ENCODE measurements around the gene AMBRA1.
"Not testable (repeated sequence)": the region's sequence is repeated elsewhere in the genome, so short reads cannot be mapped to it uniquely, and the experiment has no call there.

Gene AMBRA1

DNA sequence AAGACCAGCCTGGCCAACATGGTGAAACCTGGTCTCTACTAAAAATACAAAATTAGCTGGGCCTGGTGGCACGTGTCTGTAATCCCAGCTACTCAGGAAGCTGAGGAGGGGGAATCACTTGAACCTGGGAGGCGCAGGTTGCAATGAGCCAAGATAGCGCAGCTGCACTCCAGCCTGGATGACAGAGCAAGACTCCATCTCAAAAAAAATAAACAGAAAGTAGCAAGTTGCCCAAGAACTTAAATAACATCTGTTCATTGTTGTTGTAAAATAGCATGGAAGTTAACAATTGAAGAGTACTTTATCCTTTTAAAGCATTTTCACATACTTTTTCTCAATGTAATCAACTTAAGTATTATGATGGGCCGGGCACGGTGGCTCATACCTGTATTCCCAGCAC lies 5.7 kb downstream of the AMBRA1 start:
- no peak for TF ChIP-seq JUND (IDR thresholded peaks at IDR 0.05; ENCODE audit: low read depth)
- in situ Hi-C loops (cut with HindIII; ENCODE audit: low pct_unique_long_range_greater_than_20kb, low sequenced_read_pairs): no loop called here
- no peak for DNase-seq (ENCODE audit: low read depth in 1 of 2, low spot score in 1 of 2)

GRCh38 chr11:46583513-46583912 lies 10.3 kb downstream of the AMBRA1 start:
- DNase-seq (ENCODE audit: low read depth in 1 of 2, low spot score in 1 of 2); in situ Hi-C loops (cut with HindIII; ENCODE audit: low pct_unique_long_range_greater_than_20kb, low sequenced_read_pairs): not testable (repeated sequence)

DNA sequence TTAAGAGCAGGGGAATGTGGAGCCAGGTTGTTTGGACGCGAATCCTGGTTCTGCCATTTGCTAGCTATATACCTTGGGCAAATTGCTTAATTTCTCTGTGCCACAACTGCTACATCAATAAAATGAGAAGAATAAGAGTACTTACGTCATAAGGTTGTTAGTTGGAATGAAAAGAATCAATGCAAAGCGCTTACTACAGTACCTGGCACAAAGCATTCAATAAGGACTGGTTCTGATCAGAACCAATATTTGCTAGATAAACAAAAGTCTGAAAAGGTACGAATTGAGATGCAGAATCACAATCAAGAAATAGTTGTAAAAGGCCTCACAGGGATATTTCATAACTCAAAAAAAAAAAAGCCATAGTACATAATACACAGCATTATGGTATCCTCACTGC lies 11.2 kb downstream of the AMBRA1 start:
- in situ Hi-C loops (cut with HindIII; ENCODE audit: low pct_unique_long_range_greater_than_20kb, low sequenced_read_pairs): no loop called here
- TF ChIP-seq JUND (IDR thresholded peaks at IDR 0.05; ENCODE audit: low read depth): no peak
- DNase-seq (ENCODE audit: low read depth in 1 of 2, low spot score in 1 of 2): no peak

- no peak for TF ChIP-seq JUND (IDR thresholded peaks at IDR 0.05; ENCODE audit: low read depth)
- in situ Hi-C loops (cut with HindIII; ENCODE audit: low pct_unique_long_range_greater_than_20kb, low sequenced_read_pairs): no loop called here
Measured at GRCh38 chr11:46577058-46577457, 16.8 kb downstream of the AMBRA1 start.

DNA sequence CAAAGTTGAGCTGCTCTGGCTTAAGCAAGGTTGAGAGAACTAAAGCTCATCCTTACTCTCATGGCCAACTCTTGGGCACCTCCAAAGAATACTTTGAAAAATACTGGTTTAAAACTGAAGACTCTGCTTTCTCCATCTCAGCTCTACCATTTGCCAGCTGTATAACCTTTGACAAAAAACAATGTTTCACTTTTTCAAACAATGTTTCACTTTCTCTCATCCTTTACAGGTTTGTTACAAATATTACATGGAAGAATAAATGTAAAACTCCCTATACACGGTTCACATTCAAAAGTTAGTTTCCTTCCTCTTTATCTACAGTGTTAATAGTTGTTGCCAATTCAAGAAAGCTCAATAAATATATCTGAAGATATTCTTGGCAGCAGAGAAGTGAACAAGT lies 19.2 kb downstream of the AMBRA1 start:
- in situ Hi-C loops (cut with HindIII; ENCODE audit: low pct_unique_long_range_greater_than_20kb, low sequenced_read_pairs): no loop called here
- no peak for DNase-seq (ENCODE audit: low read depth in 1 of 2, low spot score in 1 of 2)
- TF ChIP-seq JUND (IDR thresholded peaks at IDR 0.05; ENCODE audit: low read depth): no peak

More at GRCh38 chr11:46577058-46577457, 16.8 kb downstream of the AMBRA1 start:
- DNase-seq (ENCODE audit: low read depth in 1 of 2, low spot score in 1 of 2): no peak

DNA sequence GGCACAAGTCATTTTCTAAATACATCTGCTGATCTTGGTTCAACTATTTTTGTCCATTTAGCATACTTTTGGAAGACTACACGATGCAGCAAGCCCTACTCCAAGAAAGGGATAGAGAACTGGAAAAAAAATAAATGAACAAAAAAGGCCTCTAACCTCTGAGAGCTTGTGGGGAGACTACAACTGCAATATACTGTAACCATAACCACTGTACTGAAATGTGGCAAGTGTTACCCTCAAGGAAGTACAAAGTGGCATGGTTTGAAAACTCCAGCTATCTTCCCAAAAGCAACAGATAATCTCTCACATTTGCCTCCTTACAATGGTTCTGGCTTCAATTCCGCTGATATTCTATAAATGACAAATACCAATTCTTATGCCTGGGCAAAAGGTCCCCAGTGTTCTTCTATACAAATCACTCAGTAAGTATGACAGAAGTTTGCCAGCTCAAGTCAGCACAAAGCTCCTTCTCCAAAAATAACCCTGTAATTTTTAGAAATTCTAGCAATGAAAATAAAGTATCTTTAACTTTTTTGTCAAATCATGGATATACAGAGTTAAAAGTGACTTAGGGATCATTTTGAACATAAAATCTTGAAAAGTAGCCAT lies 22.9 kb downstream of the AMBRA1 start:
- no peak for DNase-seq (ENCODE audit: low read depth in 1 of 2, low spot score in 1 of 2)
- in situ Hi-C loops (cut with HindIII; ENCODE audit: low pct_unique_long_range_greater_than_20kb, low sequenced_read_pairs): no loop called here
- TF ChIP-seq JUND (IDR thresholded peaks at IDR 0.05; ENCODE audit: low read depth): no peak

DNA sequence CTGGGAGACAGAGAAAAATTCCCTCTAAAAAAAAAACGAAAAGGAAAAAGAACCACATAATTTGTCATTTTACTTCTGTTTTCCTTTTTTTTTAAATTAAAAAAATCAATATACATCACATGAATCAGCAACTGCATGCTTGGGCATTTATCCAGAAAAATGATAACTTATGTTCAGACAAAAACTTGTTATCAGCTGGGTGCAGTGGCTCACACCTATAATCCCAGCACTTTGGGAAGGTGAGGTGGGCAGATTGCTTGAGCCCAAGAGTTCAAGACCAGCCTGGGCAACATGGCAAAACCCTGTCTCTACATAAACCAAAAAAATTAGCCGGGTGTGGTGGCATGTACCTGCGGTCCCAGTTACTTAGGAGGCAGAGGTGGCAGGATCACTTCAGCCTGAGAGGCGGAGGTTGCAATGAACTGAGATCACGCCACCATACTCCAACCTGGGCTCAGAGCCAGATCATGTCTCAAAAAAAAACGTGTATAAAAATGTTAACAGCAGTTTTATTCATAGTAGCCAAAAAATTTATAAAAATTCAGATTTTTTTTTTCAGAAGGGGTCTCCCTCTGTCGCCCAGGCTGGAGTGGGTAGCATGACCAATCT lies 28.5 kb downstream of the AMBRA1 start:
- no peak for TF ChIP-seq JUND (IDR thresholded peaks at IDR 0.05; ENCODE audit: low read depth)
- DNase-seq (ENCODE audit: low read depth in 1 of 2, low spot score in 1 of 2): no peak
- in situ Hi-C loops (cut with HindIII; ENCODE audit: low pct_unique_long_range_greater_than_20kb, low sequenced_read_pairs): no loop called here

DNA sequence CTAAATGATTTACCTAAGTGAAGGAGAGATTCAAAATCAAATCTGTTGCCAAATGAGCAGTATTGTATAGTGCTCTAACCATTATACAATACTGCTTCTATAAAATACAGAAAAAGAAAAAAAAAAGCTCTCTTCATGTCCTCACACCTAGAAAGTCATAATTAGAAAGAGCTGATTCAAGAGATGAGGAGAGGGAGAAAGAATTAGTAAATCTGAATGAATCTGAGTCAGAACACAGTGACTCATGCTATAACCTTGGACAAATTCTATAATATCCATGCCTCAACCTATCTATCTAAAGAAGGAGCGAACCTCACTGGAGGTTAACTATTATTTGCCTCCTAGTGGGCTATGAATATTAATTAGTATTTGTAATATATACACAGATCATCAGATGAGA lies 29.4 kb downstream of the AMBRA1 start:
- no peak for TF ChIP-seq JUND (IDR thresholded peaks at IDR 0.05; ENCODE audit: low read depth)
- no peak for DNase-seq (ENCODE audit: low read depth in 1 of 2, low spot score in 1 of 2)
- in situ Hi-C loops (cut with HindIII; ENCODE audit: low pct_unique_long_range_greater_than_20kb, low sequenced_read_pairs): no loop called here

- DNase-seq (ENCODE audit: low read depth in 1 of 2, low spot score in 1 of 2): no peak
- in situ Hi-C loops (cut with HindIII; ENCODE audit: low pct_unique_long_range_greater_than_20kb, low sequenced_read_pairs): no loop called here
- TF ChIP-seq JUND (IDR thresholded peaks at IDR 0.05; ENCODE audit: low read depth): no peak
Measured at GRCh38 chr11:46562527-46562926, 31.3 kb downstream of the AMBRA1 start.

GRCh38 chr11:46560300-46560991 lies 33.4 kb downstream of the AMBRA1 start:
- TF ChIP-seq JUND (IDR thresholded peaks at IDR 0.05; ENCODE audit: low read depth): no peak
- in situ Hi-C loops (cut with HindIII; ENCODE audit: low pct_unique_long_range_greater_than_20kb, low sequenced_read_pairs): no loop called here
- peak; percentile 23 to 43 for DNase-seq (ENCODE audit: low read depth in 1 of 2, low spot score in 1 of 2)

GRCh38 chr11:46559815-46560214 lies 34.0 kb downstream of the AMBRA1 start:
- no peak for DNase-seq (ENCODE audit: low read depth in 1 of 2, low spot score in 1 of 2)
- TF ChIP-seq JUND (IDR thresholded peaks at IDR 0.05; ENCODE audit: low read depth): no peak
- in situ Hi-C loops (cut with HindIII; ENCODE audit: low pct_unique_long_range_greater_than_20kb, low sequenced_read_pairs): no loop called here

- in situ Hi-C loops (cut with HindIII; ENCODE audit: low pct_unique_long_range_greater_than_20kb, low sequenced_read_pairs): no loop called here
- peak in 1 of 2 experiments; percentile 20 for DNase-seq (ENCODE audit: low read depth in 1 of 2, low spot score in 1 of 2)
- no peak for TF ChIP-seq JUND (IDR thresholded peaks at IDR 0.05; ENCODE audit: low read depth)
Measured at GRCh38 chr11:46557684-46558151, 36.1 kb downstream of the AMBRA1 start.

All from T47D (cell line).